22Rv1 (cell line): Measurements from ENCODE around the gene RNF112.

Source experiments
- CTCF ChIP-seq: fragments of 450-650 bp; IDR thresholded peaks from 2 replicates; pipeline ENCODE4 v1.5.1; 2017; ENCODE audit warnings: mild to moderate bottlenecking
- ZFX ChIP-seq: fragments of 450-650 bp; IDR thresholded peaks from 2 replicates; pipeline ENCODE4 v1.6.1; 2017; ENCODE audit warnings: antibody characterized with exemption, borderline replicate concordance

DNA sequence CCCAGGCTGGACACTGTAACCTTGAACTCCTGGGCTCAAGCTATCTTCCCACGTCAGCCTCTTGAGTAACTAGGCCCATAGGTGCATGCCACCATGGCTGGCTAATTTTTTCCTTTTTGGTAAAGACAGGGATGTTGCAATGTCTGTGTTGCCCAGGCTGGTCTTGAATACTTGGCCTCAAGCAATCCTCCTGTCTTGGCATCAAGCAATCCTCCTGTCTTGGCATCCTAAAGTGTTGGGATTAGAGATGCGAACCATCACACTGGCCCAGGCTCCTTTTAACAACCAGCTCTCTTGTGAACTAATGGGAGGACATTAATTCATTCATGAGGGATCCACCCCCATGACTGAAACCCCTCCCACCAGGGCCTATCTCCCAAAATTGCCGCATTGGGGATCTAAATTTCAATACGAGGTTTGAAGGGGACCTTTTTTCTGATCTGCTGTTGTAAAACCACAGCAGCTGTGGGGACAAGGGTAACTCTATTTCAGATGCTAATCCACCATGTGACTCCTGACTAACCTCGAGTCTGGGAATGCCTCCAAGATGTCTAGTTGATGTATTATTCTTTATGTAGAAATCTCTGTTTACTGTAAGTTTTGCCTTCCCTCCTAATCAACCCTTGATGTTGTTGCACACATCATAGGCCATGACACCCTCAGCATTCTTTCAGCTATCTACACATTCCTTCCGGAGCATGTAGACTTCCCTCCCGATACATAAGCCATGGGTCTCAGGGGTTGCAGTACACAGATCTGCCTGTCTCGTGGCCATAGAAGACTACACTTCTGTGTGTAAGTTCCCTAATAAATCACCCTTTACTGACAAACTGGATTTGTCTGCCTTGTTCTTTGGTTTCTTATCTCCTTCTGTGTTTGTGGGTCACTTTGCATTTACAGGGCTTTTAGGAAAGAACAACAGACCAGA, 37.6 kb downstream of the RNF112 start:
- TF ChIP-seq CTCF (no peak), ZFX (no peak)
